Stomach (tissue), 9 donors: ENCODE data around the gene UCN3. TPM values are rescaled to one million over a fixed set of nuclear protein-coding genes. Genes with fewer than 3 reads are reported as not detected.

ENCODE experiments used
- DNase-seq, 2 donors: peaks; one replicate each; pipeline versions ENCODE4 v3.0.0 to v3.0.0-alpha.2; 2013 to 2019
- H3K27ac ChIP-seq, 5 donors: fragments of 200-600 bp in 4 of 5; sonication (generic) in 4 of 5; one replicate each; pipeline ENCODE4 v1.5.1; 2013 to 2019; ENCODE audit warnings: mild to moderate bottlenecking in 1 of 5, moderate library complexity in 1 of 5
- H3K27me3 ChIP-seq, 3 donors: fragments of 200-600 bp; sonication (generic); one replicate each; pipeline ENCODE4 v1.5.1; 2017 to 2019; ENCODE audit warnings: mixed run types in 1 of 3
- H3K36me3 ChIP-seq, 4 donors: fragments of 200-600 bp; sonication (generic); 1 replicate in 3 of 4; 2 replicates in 1 of 4; pipeline ENCODE4 v1.5.1; 2016 to 2019
- H3K4me1 ChIP-seq, 4 donors: fragments of 200-600 bp; sonication (generic); one replicate each; pipeline ENCODE4 v1.5.1; 2016 to 2019
- H3K4me3 ChIP-seq, 4 donors: fragments of 200-600 bp; sonication (generic) in 3 of 4; one replicate each; pipeline ENCODE4 v1.5.1; 2016 to 2019; ENCODE audit warnings: mild to moderate bottlenecking in 1 of 4
- H3K9me3 ChIP-seq, 4 donors: fragments of 200-600 bp; sonication (generic); one replicate each; pipeline ENCODE4 v1.5.1; 2016 to 2019
- CTCF ChIP-seq, 7 experiments: fragments of 450-650 bp in 4 of 7; fragments of 200-600 bp in 3 of 7; sonication (generic) in 3 of 7; IDR thresholded peaks; one replicate each; pipeline ENCODE4 v1.5.1; 2016 to 2019; ENCODE audit warnings: antibody characterized with exemption in 7 of 7, control low read depth in 2 of 7, mild to moderate bottlenecking in 1 of 7
- EP300 ChIP-seq: sonication (generic); formaldehyde crosslinking; IDR thresholded peaks from one replicate; pipeline ENCODE4 v1.6.1; 2017; ENCODE audit warnings: antibody characterized with exemption
- POLR2A ChIP-seq, 4 donors: fragments of 450-650 bp; IDR thresholded peaks; one replicate each; pipeline ENCODE4 v1.6.1; 2016; ENCODE audit warnings: antibody characterized with exemption in 4 of 4, control low read depth in 2 of 4, mild to moderate bottlenecking in 1 of 4, moderate library complexity in 1 of 4
- POLR2AphosphoS5 ChIP-seq, 3 donors: sonication (generic); formaldehyde crosslinking; IDR thresholded peaks; one replicate each; pipeline ENCODE4 v1.6.1; 2016; ENCODE audit warnings: antibody characterized with exemption in 3 of 3
- WGBS, 5 donors: extraction: QIAGEN DNeasy Blood & Tissue Kit in 3 of 5; methylation state at CpG; one replicate each; pipeline versions ENCODE4 v1.1.5 to v1.1.7; 2013 to 2018; 5-methylcytosine and 5-hydroxymethylcytosine counted together
- intact Hi-C: fragments of 100-400 bp; cut with DNase I; formaldehyde crosslinking; loops from one replicate; pipeline ENCODE4 v1.15.1; 2023; ENCODE audit warnings: low total_unique reads
- polyA plus RNA-seq, 3 donors: library from polyadenylated mRNA; stranded (reverse); fragments of 200-250 nt; gene quantifications; one replicate each; pipeline ENCODE4 v1.2.3, GENCODE V29; 2013
- total RNA-seq, 5 donors: library from RNA; depleted of rRNA; stranded (reverse); fragments of >200 nt; gene quantifications; one replicate each; pipeline versions ENCODE4 v1.1.0 to v1.2.3, GENCODE V29; 2014 to 2016
- donor health status: healthy with polysubstance abuse.
- donor health status: Bipolar disorder and iron deficiency.
- donor health status: healthy.

The UCN3 gene
- total and polyA plus RNA-seq, 8 donors: 0.13 to 0.37 (median 0.25) TPM; not detected in 5

- intact Hi-C loops: no loop called here
- H3K27ac ChIP-seq: no peak overlapping the region
- peaks cover 0 to 3% (median 0%) of the 10 kb centered on the region in 4 donors for H3K4me1 ChIP-seq
- peaks cover 0 to 22% (median 0%) of the 10 kb centered on the region in 3 donors for H3K27me3 ChIP-seq
- no peaks in the 10 kb centered on the region for H3K36me3 ChIP-seq
- no peak for DNase-seq
- H3K4me3 ChIP-seq: no peak overlapping the region
- TF ChIP-seq EP300 (no peak), POLR2AphosphoS5 (IDR thresholded peaks at IDR 0.05) (no peak), CTCF (IDR thresholded peaks at IDR 0.05) (no peak), POLR2A (IDR thresholded peaks at IDR 0.05) (no peak)
- 29 to 44% (median 34%) methylated on average over 7 of the region's 7 CpGs for WGBS, 5 donors
- H3K9me3 ChIP-seq: no peaks in the 10 kb centered on the region
Observed at GRCh38 chr10:5360318-5360915, 4.3 kb upstream of the UCN3 start.

GRCh38 chr10:5361966-5362365 is 2.8 kb upstream of the UCN3 start:
- no peak for DNase-seq
- WGBS, 5 donors: 84 to 91% (median 89%) methylated on average over 4 of the region's 4 CpGs
- Histone ChIP-seq H3K9me3 (no peaks in the 10 kb centered on the region), H3K4me1 (peaks cover 0 to 7% (median 0%) of the 10 kb centered on the region in 4 donors), H3K27ac (no peak overlapping the region), H3K36me3 (no peaks in the 10 kb centered on the region), H3K4me3 (no peak overlapping the region), H3K27me3 (peaks cover 0 to 24% (median 0%) of the 10 kb centered on the region in 3 donors)
- TF ChIP-seq POLR2A (IDR thresholded peaks at IDR 0.05) (no peak), EP300 (no peak), POLR2AphosphoS5 (IDR thresholded peaks at IDR 0.05) (no peak), CTCF (IDR thresholded peaks at IDR 0.05) (no peak)
- intact Hi-C loops: no loop called here

GRCh38 chr10:5362873-5363272 is 1.9 kb upstream of the UCN3 start:
- H3K4me1 ChIP-seq: peaks cover 0 to 7% (median 0%) of the 10 kb centered on the region in 4 donors
- no peaks in the 10 kb centered on the region for H3K36me3 ChIP-seq
- DNase-seq: no peak
- peaks cover 0 to 24% (median 0%) of the 10 kb centered on the region in 3 donors for H3K27me3 ChIP-seq
- no peak overlapping the region for H3K27ac ChIP-seq
- H3K9me3 ChIP-seq: no peaks in the 10 kb centered on the region
- intact Hi-C loops: no loop called here
- TF ChIP-seq POLR2AphosphoS5 (IDR thresholded peaks at IDR 0.05): no peak
- no peak for TF ChIP-seq CTCF (IDR thresholded peaks at IDR 0.05)
- TF ChIP-seq EP300: no peak
- TF ChIP-seq POLR2A (IDR thresholded peaks at IDR 0.05): no peak
- H3K4me3 ChIP-seq: no peak overlapping the region

GRCh38 chr10:5364374-5364773 is 392 bp upstream of the UCN3 start:
- 83 to 89% (median 89%) methylated on average over 11 of the region's 11 CpGs for WGBS, 5 donors
- Histone ChIP-seq H3K27me3 (peaks cover 0 to 24% (median 0%) of the 10 kb centered on the region in 3 donors), H3K4me1 (peaks cover 0 to 15% (median 9%) of the 10 kb centered on the region in 4 donors), H3K27ac (no peak overlapping the region), H3K36me3 (no peaks in the 10 kb centered on the region), H3K4me3 (no peak overlapping the region), H3K9me3 (no peaks in the 10 kb centered on the region)
- DNase-seq: no peak
- no peak for TF ChIP-seq POLR2A (IDR thresholded peaks at IDR 0.05)
- no peak for TF ChIP-seq POLR2AphosphoS5 (IDR thresholded peaks at IDR 0.05)
- no peak for TF ChIP-seq EP300
- intact Hi-C loops: no loop called here

- no peaks in the 10 kb centered on the region for H3K9me3 ChIP-seq
- no peak overlapping the region for H3K27ac ChIP-seq
- no peaks in the 10 kb centered on the region for H3K36me3 ChIP-seq
- WGBS, 5 donors: 23 to 28% (median 27%) methylated on average over 5 of the region's 5 CpGs
- no peak for DNase-seq
- peaks cover 0 to 18% (median 9%) of the 10 kb centered on the region in 4 donors for H3K4me1 ChIP-seq
- H3K4me3 ChIP-seq: peak overlapping the region in 1 of 4 donors; percentile 9
- peaks cover 0 to 24% (median 0%) of the 10 kb centered on the region in 3 donors for H3K27me3 ChIP-seq
- TF ChIP-seq POLR2AphosphoS5 (IDR thresholded peaks at IDR 0.05): no peak
- intact Hi-C loops: no loop called here
Observed at GRCh38 chr10:5365928-5366327, 1.2 kb downstream of the UCN3 start.
